NCI-H2227 treated with DMSO at 0.1 percent for 48 hours (cell line): ENCODE results near the gene PREP.

ENCODE experiments used
- DNase-seq: peaks from one replicate; lab custom pipeline; 2025; lab: John Stamatoyannopoulos, UW

Gene PREP

GRCh38 chr6:105397987-105398386 lies 4.9 kb downstream of the PREP start:
- no peak for DNase-seq

GRCh38 chr6:105391705-105392104 lies 11.2 kb downstream of the PREP start:
- DNase-seq, result no peak

GRCh38 chr6:105389543-105389942 lies 13.3 kb downstream of the PREP start:
- DNase-seq, result no peak

GRCh38 chr6:105388392-105388791 lies 14.5 kb downstream of the PREP start:
- no peak for DNase-seq

- DNase-seq, result no peak
Observed at GRCh38 chr6:105384004-105384403, 18.9 kb downstream of the PREP start.

GRCh38 chr6:105382958-105383357 lies 19.9 kb downstream of the PREP start:
- DNase-seq, result no peak

GRCh38 chr6:105382496-105382895 lies 20.4 kb downstream of the PREP start:
- DNase-seq, result no peak

- DNase-seq, result no peak
Observed at GRCh38 chr6:105380634-105381033, 22.2 kb downstream of the PREP start.

- no peak for DNase-seq
Observed at GRCh38 chr6:105375797-105376196, 27.1 kb downstream of the PREP start.

GRCh38 chr6:105374010-105374420 lies 28.9 kb downstream of the PREP start:
- no peak for DNase-seq

GRCh38 chr6:105373481-105373880 lies 29.4 kb downstream of the PREP start:
- DNase-seq, result no peak

- DNase-seq, result no peak
Observed at GRCh38 chr6:105372849-105373182, 30.1 kb downstream of the PREP start.

GRCh38 chr6:105372142-105372848 lies 30.6 kb downstream of the PREP start:
- DNase-seq, result no peak

- DNase-seq, result no peak
Observed at GRCh38 chr6:105370351-105370750, 32.5 kb downstream of the PREP start.

GRCh38 chr6:105369145-105369544 lies 33.7 kb downstream of the PREP start:
- DNase-seq, result no peak

- DNase-seq, result no peak
Observed at GRCh38 chr6:105364243-105364642, 38.6 kb downstream of the PREP start.

GRCh38 chr6:105363100-105363754 lies 39.7 kb downstream of the PREP start:
- peak; percentile 34 for DNase-seq

- DNase-seq, result no peak
Observed at GRCh38 chr6:105359419-105360370, 43.2 kb downstream of the PREP start.

- DNase-seq, result peak; percentile 7
Observed at GRCh38 chr6:105357165-105357564, 45.7 kb downstream of the PREP start.

GRCh38 chr6:105352037-105352617 lies 50.8 kb downstream of the PREP start:
- DNase-seq, result no peak

- DNase-seq, result no peak
Observed at GRCh38 chr6:105348897-105349296, 54.0 kb downstream of the PREP start.

- DNase-seq, result no peak
Observed at GRCh38 chr6:105346052-105346451, 56.8 kb downstream of the PREP start.
